C4-2B (cell line): ENCODE results near the gene SLC48A1.

Experiments
- H3K27ac ChIP-seq: fragments of 450-650 bp; 2 replicates; pipeline ENCODE4 v1.5.1; 2017
- ZFX ChIP-seq: fragments of 450-650 bp; IDR thresholded peaks from 2 replicates; pipeline ENCODE4 v1.6.1; 2017
- TF ChIP-seq, protein P1 (sequence below): fragments of 450-650 bp; conservative IDR thresholded peaks from 2 replicates; pipeline ENCODE4 v1.5.1; 2017; ENCODE audit warnings: mild to moderate bottlenecking

SLC48A1 gene

DNA sequence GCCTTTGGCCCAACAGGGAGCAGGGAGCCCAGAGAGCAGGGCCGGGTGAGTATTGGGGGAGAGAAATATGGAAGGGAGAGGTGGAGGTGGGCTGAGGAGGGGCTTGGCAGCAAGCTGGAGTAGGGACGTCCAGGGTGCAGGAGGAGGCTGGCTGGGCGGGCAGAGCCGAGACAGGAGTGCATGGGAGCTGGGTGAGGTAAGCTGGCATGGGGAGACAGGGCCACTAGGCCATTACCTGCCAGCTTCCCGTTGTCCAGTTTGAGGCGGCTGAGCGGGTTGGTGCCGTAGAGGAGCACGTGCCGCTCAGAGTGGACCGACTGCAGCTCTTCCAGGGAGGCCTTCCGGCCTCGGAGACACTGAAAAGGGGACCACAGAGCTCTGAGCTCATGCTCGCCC is 18.3 kb downstream of the SLC48A1 start:
- TF ChIP-seq, protein P1, sequence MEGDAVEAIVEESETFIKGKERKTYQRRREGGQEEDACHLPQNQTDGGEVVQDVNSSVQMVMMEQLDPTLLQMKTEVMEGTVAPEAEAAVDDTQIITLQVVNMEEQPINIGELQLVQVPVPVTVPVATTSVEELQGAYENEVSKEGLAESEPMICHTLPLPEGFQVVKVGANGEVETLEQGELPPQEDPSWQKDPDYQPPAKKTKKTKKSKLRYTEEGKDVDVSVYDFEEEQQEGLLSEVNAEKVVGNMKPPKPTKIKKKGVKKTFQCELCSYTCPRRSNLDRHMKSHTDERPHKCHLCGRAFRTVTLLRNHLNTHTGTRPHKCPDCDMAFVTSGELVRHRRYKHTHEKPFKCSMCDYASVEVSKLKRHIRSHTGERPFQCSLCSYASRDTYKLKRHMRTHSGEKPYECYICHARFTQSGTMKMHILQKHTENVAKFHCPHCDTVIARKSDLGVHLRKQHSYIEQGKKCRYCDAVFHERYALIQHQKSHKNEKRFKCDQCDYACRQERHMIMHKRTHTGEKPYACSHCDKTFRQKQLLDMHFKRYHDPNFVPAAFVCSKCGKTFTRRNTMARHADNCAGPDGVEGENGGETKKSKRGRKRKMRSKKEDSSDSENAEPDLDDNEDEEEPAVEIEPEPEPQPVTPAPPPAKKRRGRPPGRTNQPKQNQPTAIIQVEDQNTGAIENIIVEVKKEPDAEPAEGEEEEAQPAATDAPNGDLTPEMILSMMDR = no peak
- no peak for TF ChIP-seq ZFX
- H3K27ac ChIP-seq = no peak overlapping the region

DNA sequence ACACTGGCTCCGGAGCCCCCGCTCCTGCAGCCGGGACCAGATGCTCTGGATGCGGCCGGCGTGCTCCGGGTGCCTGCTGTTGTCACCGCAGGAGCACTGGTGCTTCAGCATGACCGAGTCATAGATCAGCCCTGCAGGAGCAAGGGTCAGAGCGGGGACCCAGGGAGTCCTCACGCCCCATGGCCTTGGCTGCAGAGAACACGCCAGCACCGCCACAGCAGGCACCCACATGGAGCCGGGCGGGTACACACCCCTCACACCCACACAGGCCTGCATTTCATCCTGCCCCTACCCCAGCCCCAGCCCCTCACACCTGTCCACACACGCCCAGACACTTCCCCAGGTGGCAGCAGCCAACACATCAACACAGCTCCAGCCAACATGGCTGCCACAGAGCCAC is 18.8 kb downstream of the SLC48A1 start:
- TF ChIP-seq ZFX = no peak
- TF ChIP-seq, protein P1 = no peak
- H3K27ac ChIP-seq = no peak overlapping the region

DNA sequence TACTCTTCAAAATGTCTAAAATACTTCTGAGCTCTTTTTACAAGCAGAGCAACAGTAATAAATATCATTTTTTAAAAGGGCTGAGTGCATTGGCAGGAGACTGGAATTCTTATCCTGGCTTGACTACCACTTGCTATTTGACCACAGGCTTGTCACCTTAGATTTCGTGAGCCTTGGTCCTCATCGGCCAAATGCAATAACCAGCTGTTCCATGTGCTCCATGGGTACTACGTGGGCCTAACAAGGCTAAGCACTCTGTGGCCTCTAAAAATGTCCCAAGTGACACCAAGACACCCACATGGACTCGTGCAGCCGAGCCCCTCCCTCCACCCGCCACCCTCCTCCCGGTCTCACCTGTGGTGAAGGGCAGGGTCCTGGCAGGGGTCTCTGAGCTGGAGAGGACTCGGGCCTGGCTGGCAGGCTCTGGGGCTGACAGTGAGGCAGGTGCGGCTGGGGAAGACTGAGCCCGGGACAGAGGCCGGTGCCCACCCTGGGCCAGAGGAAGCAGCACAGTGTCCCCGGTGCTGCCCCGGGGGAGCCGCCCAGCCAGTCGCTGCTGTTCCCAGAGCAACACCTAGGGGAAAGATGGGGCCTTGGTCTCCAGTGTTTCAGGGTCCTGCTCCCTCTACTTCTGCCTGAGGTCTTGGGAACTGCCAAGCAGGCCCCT is 20.1 kb downstream of the SLC48A1 start:
- TF ChIP-seq, protein P1 = no peak
- TF ChIP-seq ZFX = no peak
- H3K27ac ChIP-seq = no peak overlapping the region

DNA sequence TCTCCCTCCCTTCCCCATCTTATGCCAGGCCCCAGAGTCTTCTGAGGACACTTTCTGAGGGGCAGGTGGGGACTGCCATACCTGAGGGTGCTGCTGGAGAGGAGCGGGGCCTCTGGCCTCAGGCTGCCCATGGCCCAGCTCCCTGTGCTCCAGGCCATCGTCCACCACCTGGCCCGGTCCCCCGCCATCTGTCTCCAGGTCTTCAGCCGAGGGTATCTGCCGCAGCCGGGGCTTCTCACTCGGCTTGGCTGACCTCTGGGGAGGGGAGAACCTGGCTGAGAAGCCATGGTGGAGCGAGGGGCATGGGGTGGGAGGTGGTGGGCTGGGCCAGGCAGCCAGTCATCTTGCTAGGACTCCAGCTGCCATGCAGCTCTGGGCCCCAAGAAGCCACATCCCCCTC is 21.6 kb downstream of the SLC48A1 start:
- TF ChIP-seq ZFX = no peak
- TF ChIP-seq, protein P1 = no peak
- no peak overlapping the region for H3K27ac ChIP-seq

DNA sequence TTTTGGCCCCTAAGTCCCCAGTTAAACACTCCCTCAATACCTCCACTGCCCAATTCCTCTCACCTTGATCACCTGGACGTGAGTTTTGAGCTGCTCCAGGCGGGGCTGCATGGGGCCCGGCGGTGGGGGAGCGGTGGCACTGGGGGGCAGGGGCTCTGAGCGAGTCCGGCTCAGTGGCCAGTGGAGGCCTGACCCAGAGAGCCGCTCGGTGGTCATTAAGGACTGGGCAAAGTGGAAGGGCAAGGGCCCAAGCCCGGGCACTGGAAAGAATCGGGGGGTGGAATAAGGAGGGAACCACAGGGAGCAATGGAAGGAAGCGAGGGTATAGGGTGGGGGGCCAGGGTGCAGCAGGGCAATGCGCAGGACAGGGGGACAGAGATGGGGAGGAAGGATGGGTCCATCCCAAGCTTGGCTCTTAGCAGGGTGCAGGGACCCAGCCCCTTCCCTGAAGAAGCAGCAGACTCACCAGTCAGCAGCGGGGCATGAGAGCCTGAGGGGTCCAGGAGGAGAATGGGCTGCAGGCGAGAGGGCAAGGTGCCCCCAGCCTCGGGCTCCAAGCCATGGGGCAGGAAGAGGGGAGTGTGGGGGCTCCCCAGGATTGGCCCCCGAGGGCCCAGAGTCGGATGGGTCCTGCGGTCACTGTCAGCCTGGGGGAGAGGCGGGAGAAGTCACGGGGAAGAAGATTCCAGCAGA is 22.2 kb downstream of the SLC48A1 start:
- TF ChIP-seq, protein P1 = no peak
- TF ChIP-seq ZFX = no peak
- H3K27ac ChIP-seq = no peak overlapping the region

DNA sequence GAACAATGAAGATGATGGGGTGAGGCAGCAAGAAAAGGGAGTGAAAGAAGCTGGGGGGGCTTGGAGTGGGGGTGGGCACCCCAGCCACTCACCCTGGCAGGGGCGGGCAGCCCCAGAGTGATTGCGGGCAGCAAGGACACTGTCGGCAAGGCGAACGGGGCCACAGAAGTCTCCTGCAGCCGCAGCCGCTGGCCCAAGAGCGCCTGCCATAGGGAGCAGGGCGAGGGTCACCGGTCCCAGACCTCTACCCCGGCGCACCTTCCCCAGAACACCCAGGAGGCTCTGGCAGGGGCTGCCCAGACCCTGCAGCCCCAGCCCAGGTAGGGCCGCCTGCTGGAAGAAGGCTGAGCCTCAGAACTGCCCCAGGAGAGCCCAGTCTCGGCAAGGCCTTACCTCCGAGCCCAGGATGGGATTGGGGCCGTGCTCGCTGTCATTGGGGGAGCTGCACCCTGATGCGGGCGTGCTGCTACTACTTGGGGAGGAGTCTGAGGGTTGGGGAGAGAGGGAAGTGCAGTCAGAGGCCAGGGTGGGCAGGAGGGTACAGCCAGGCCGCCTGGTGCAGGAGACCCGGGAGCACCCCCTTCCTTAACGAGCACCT is 22.9 kb downstream of the SLC48A1 start:
- no peak overlapping the region for H3K27ac ChIP-seq
- TF ChIP-seq, protein P1 = no peak
- TF ChIP-seq ZFX = no peak

DNA sequence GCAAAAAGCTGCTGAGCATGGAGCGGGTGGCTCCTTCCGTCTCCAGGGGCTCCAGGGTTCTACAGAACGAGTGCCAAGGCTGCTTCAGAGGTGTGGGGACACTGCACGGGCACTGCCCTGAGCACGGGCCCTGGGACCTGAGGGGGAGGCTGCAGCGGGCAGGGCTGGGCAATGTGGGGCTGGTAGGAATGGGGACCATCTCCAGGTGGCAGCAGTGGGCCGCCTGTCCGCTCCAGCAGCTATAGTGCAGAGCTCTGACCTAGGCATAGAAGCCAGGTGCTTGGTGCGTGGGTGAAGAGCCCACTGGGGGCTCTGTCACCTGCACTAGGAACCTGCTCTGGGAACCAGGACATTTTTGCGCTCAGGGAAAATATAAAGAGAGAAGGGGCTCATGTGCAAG is 24.4 kb downstream of the SLC48A1 start:
- TF ChIP-seq, protein P1 = no peak
- TF ChIP-seq ZFX = no peak
- H3K27ac ChIP-seq = no peak overlapping the region
